CD4-positive, alpha-beta T cell treated with Interleukin-17A for 1 hour (primary cell): ENCODE data around the gene EFCAB9.
"Not testable (repeated sequence)": the region's sequence is repeated elsewhere in the genome, so short reads cannot be mapped to it uniquely, and the experiment has no call there.

ENCODE experiments used
- DNase-seq: peaks from one replicate; pipeline ENCODE4 v3.0.0-alpha.2; 2020

Gene EFCAB9

GRCh38 chr5:172188893-172189692 is 4.9 kb upstream of the EFCAB9 start:
- DNase-seq = no peak

- no peak for DNase-seq
Measured at GRCh38 chr5:172189693-172190296, 4.2 kb upstream of the EFCAB9 start.

GRCh38 chr5:172194985-172195774 is 1.2 kb downstream of the EFCAB9 start:
- no peak for DNase-seq

GRCh38 chr5:172197775-172198174 is 3.8 kb downstream of the EFCAB9 start:
- DNase-seq = not testable (repeated sequence)

GRCh38 chr5:172199446-172199845 is 5.5 kb downstream of the EFCAB9 start:
- DNase-seq = no peak

- no peak for DNase-seq
Measured at GRCh38 chr5:172200476-172200875, 6.5 kb downstream of the EFCAB9 start.

- DNase-seq = not testable (repeated sequence)
Measured at GRCh38 chr5:172205984-172206383, 12.0 kb downstream of the EFCAB9 start.

GRCh38 chr5:172207511-172207910 is 13.5 kb downstream of the EFCAB9 start:
- DNase-seq = no peak

GRCh38 chr5:172209714-172210113 is 15.7 kb downstream of the EFCAB9 start:
- no peak for DNase-seq

GRCh38 chr5:172211676-172212075 is 17.7 kb downstream of the EFCAB9 start:
- DNase-seq = no peak

- no peak for DNase-seq
Measured at GRCh38 chr5:172213126-172213525, 19.2 kb downstream of the EFCAB9 start.

- no peak for DNase-seq
Measured at GRCh38 chr5:172216345-172216744, 22.4 kb downstream of the EFCAB9 start.

GRCh38 chr5:172219296-172219695 is 25.3 kb downstream of the EFCAB9 start:
- no peak for DNase-seq

- no peak for DNase-seq
Measured at GRCh38 chr5:172223901-172224873, 30.2 kb downstream of the EFCAB9 start.

- DNase-seq = no peak
Measured at GRCh38 chr5:172224996-172225395, 31.0 kb downstream of the EFCAB9 start.

- no peak for DNase-seq
Measured at GRCh38 chr5:172229904-172230303, 35.9 kb downstream of the EFCAB9 start.

- no peak for DNase-seq
Measured at GRCh38 chr5:172234031-172234430, 40.1 kb downstream of the EFCAB9 start.

- DNase-seq = no peak
Measured at GRCh38 chr5:172235132-172235780, 41.3 kb downstream of the EFCAB9 start.

GRCh38 chr5:172235827-172236736 is 42.1 kb downstream of the EFCAB9 start:
- DNase-seq = no peak

- DNase-seq = no peak
Measured at GRCh38 chr5:172238334-172238733, 44.4 kb downstream of the EFCAB9 start.

GRCh38 chr5:172243302-172243701 is 49.3 kb downstream of the EFCAB9 start:
- DNase-seq = no peak
